Cardiac fibroblast (primary cell): ENCODE data around the gene DLG5.

Source experiments
- DNase-seq, 2 donors: peaks; one replicate each; pipeline versions ENCODE4 v3.0.0 to v3.0.0-alpha.2; 2010; ENCODE audit warnings: low read depth in 2 of 2
- H3K4me3 ChIP-seq, 2 donors: replicated peaks in 1 of 2; 1 replicate in 1 of 2; 2 replicates in 1 of 2; pipeline ENCODE4 v1.5.1; 2011; ENCODE audit warnings: low read depth in 2 of 2, low read length in 2 of 2, mild to moderate bottlenecking in 2 of 2, moderate library complexity in 1 of 2
- TF ChIP-seq, protein P1 (sequence below): IDR thresholded peaks from one replicate; pipeline ENCODE4 v1.5.1; 2011; ENCODE audit warnings: low read depth, mild to moderate bottlenecking, low read length, inconsistent platforms

DLG5 gene

DNA sequence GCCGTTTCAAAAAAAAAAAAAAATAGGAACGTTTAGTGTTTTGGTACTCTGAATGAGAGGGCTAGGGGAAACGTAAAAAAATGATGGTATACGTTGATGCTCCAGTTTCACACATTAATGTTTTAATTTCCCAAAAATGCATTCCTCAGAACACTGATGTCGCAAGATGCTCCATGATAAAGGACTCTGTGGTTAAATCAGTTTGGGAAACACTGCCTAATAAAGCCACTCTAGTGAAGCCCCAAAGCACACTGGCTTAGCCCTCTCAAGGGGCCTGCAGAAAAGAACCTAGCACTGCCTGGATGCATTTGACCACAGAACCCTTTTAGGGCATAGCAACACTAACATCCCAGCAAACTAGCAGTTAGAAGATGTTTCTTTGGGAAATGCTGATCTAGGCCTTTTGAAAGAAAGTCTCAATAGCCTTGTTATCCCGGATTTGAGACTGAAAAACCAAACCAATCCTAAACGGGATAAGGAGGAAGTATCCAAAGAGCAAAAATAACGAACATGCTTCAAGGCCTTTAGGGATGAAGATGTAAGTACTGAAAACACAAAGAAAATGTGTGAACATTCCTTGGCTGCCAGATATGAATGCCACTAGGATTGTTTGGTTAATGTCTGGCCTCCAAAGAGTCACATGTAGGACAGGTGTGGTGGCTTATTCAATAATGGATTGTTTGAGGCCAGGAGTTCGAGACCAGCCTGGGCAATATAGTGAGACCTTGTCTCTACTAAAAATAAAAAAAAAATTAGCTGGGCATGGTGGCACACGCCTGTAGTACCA is 11.0 kb downstream of the DLG5 start:
- H3K4me3 ChIP-seq, result no peak overlapping the region
- DNase-seq, result peak in 1 of 2 donors; percentile 53
- TF ChIP-seq, protein P1, sequence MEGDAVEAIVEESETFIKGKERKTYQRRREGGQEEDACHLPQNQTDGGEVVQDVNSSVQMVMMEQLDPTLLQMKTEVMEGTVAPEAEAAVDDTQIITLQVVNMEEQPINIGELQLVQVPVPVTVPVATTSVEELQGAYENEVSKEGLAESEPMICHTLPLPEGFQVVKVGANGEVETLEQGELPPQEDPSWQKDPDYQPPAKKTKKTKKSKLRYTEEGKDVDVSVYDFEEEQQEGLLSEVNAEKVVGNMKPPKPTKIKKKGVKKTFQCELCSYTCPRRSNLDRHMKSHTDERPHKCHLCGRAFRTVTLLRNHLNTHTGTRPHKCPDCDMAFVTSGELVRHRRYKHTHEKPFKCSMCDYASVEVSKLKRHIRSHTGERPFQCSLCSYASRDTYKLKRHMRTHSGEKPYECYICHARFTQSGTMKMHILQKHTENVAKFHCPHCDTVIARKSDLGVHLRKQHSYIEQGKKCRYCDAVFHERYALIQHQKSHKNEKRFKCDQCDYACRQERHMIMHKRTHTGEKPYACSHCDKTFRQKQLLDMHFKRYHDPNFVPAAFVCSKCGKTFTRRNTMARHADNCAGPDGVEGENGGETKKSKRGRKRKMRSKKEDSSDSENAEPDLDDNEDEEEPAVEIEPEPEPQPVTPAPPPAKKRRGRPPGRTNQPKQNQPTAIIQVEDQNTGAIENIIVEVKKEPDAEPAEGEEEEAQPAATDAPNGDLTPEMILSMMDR, result no peak

DNA sequence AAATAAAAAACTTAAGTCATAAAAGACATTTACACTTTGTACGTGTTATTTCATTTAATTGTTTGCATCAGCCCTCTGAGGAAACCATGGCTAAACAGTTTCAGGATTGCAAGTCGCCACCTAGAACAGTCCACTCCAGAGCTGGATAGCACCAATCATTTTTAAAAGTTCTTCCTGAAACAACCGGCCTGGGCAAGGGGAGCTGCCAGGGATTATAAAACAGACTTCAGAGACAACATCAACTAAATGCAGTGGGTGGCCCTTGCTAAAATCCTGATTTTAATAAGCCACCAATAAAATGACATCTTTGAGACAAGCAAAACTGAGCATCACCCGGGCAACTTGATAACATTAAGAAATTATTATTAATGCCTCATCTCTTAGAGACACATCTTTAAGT is 13.5 kb downstream of the DLG5 start:
- H3K4me3 ChIP-seq, result no peak overlapping the region
- TF ChIP-seq, protein P1, result no peak
- DNase-seq, result no peak

DNA sequence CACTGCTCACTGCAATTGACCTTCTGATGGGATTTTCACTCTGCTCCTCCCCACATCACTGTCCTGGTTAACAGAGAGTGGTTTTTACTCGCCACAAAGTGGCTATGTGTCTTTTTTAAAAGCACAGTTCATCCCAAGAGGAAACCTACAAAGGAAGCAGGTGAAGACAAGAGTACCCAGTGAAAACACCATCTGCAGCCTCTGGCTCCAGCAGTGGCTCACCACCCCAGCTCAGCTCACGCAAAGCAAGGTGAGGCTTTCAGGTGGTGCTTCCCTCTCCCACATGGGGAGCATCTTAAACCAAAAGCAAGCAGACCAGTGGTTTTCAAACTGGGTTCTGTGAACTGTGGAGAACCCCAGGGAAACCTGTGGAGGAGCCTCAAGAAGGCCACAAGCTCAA is 14.0 kb downstream of the DLG5 start:
- TF ChIP-seq, protein P1, result no peak
- H3K4me3 ChIP-seq, result no peak overlapping the region
- no peak for DNase-seq

DNA sequence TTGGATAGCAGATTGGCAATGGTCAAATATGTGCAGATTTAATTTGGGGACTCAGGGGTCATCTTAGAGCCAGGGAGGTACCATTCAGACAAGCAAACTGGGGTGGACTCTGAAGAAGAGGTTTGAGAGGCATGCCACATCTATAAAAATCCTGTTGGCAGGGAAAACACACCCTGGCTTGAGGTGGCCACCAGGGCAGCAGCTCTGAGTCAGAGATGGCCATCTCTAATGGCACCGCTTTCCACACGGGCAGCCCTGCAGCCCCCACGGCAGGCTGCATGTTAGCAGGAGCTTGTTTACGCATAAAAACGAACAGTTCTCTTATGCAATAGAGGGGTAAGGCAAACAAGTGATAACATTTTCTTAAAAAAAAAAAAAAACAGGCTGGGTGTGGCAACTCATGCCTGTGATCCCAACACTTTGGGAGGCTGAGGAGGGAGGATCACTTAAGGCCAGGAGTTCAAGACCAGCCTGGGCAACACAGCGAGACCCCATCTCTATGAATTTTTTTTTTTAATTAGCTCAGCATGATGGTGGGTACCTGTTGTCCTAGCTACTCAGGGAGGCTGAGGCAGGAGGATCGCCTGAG is 14.9 kb downstream of the DLG5 start:
- H3K4me3 ChIP-seq, result no peak overlapping the region
- peak; percentile 29 to 66 for DNase-seq
- TF ChIP-seq, protein P1, result no peak

DNA sequence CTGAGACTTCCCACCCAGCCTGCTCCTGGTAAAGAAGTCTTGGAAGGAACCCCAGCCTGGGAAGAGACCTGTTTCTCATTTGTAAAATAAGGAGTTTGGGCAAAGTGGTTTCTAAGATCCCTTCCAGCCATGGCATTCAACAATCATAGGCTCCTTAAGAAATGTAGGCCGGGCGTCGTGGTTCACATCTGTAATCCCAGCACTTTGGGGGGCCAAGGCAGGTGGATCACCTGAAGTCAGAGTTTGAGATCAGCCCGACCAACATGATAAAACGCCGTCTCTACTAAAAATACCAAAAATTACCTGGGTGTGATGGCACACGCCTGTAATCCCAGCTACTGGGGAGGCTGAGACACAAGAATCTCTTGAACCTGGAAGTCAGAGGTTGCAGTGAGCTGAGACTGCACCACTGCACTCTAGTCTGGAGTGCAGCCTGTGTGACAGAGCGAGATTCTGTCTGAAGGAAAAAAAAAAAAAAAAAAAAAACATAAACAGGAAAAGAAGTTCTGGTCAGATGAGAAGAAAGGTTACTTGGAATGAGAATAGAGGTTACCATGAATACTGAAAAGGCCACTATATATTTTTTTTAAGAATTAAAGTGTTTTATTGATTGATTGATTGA is 15.9 kb downstream of the DLG5 start:
- no peak overlapping the region for H3K4me3 ChIP-seq
- DNase-seq, result no peak
- TF ChIP-seq, protein P1, result no peak

DNA sequence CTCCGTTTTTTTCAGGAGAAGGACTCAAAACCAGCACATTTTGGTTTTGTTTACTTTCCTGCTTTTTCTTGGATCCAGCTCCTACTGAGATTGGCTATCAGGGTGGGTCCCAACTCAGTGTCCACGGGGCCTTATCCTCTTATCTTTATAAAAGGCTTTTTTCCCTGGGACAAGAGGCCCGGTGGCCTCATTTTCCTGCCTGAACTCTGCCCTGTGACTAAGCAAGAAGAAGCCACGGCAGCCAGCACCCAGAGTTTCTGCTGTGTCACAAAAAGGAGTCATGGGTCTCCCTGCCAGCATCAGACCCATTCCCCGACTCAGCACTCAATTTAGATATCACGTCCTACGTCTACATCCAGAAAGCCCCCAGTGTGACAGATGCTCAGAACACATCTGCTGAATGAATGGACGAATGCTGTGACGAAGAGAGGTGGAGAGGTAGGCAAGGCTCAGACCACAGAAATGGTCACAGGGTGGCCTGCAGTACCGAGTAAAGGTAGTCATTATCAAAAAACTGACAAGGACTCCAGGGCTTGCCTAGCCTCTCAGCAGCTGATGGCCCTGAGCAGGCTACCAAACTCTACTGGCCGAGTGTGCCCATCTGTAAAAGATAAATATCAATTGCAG is 16.7 kb downstream of the DLG5 start:
- no peak overlapping the region for H3K4me3 ChIP-seq
- TF ChIP-seq, protein P1, result no peak
- peak; percentile 61 to 76 for DNase-seq
